HCT116 (cell line): ENCODE data around the gene PHKG2. TPM values are rescaled to one million over a fixed set of nuclear protein-coding genes. Genes with fewer than 3 reads are reported as not detected.

Experiments used
- ATAC-seq: fragments of 200-7000 bp; cut with Tn5 transposase; 2 replicates; pipeline ENCODE4 v1.9.1; 2020; ENCODE audit warnings: mild to moderate bottlenecking, moderate library complexity
- BruUV-seq: library from RNA; stranded (reverse); fragments of 400-500 nt; replicated peaks from 2 replicates; lab custom pipeline; 2021; lab: Mats Ljungman, UMichigan
- CTCF ChIA-PET: fragments of 300-600 bp; sonication (Branson Sonifier 250); formaldehyde crosslinking; loops from one replicate; lab custom pipeline; 2021; ENCODE audit warnings: antibody characterized with exemption; lab: Charles Lee
- POLR2A ChIA-PET: fragments of 300-600, 350-600 bp; sonication (Branson Sonifier 250); formaldehyde crosslinking; loops from one replicate; lab custom pipeline; 2021; ENCODE audit warnings: antibody characterized with exemption; lab: Charles Lee
- RAD21 ChIA-PET, 2 experiments: fragments of 300-600 bp; sonication (Branson Sonifier 250); formaldehyde crosslinking; loops; one replicate each; lab custom pipeline; 2023; ENCODE audit warnings: low total read pairs in 2 of 2; ENCODE audit not compliant: uncharacterized antibody in 2 of 2, unreplicated experiment in 2 of 2, low non-redundant PET in 1 of 2; lab: Charles Lee
- DNase-seq: peaks from one replicate; pipeline ENCODE4 v3.0.0-alpha.2; 2010; ENCODE audit warnings: low read depth, low spot score
- H2AFZ ChIP-seq: fragments of 200-600 bp; shearing (Covaris generic), sonication (generic); 2 replicates; pipeline ENCODE4 v1.6.1; 2017; ENCODE audit warnings: low read depth, mixed run types, mixed read lengths, antibody characterized with exemption, low read length; ENCODE audit not compliant: poor library complexity, severe bottlenecking
- H3K27ac ChIP-seq: 2 replicates; pipeline ENCODE4 v1.5.1; 2012; ENCODE audit warnings: low read depth, low read length
- H3K27me3 ChIP-seq: fragments of 200-600 bp; sonication (generic); 2 replicates; pipeline ENCODE4 v1.6.1; 2016; ENCODE audit warnings: mixed run types, low read length, mixed read lengths; ENCODE audit not compliant: insufficient read depth
- H3K36me3 ChIP-seq, 2 experiments: fragments of 200-500 bp in 1 of 2; fragments of 200-600 bp in 1 of 2; sonication (Bioruptor generic) in 1 of 2; sonication (generic) in 1 of 2; 2 replicates each; pipeline versions ENCODE4 v1.5.1 to v1.6.1; 2014 to 2016; ENCODE audit warnings: low read length in 2 of 2, inconsistent platforms in 1 of 2, mixed read lengths in 1 of 2, mixed run types in 1 of 2; ENCODE audit not compliant: insufficient read depth in 2 of 2, control insufficient read depth in 1 of 2
- H3K4me1 ChIP-seq, 2 experiments: fragments of 200-600 bp in 1 of 2; sonication (generic) in 1 of 2; 2 replicates each; pipeline versions ENCODE4 v1.5.1 to v1.6.1; 2012 to 2017; ENCODE audit warnings: low read length in 2 of 2, inconsistent platforms in 1 of 2, mild to moderate bottlenecking in 1 of 2, mixed read lengths in 1 of 2, mixed run types in 1 of 2, moderate library complexity in 1 of 2; ENCODE audit not compliant: insufficient read depth in 2 of 2, control insufficient read depth in 1 of 2
- H3K4me2 ChIP-seq: fragments of 200-600 bp; sonication (generic); 2 replicates; pipeline ENCODE4 v1.6.1; 2017; ENCODE audit warnings: mixed run types, low read length, mixed read lengths
- H3K4me3 ChIP-seq, 2 experiments: fragments of 200-600 bp in 1 of 2; sonication (generic) in 1 of 2; replicated peaks in 1 of 2; 2 replicates each; pipeline ENCODE4 v1.5.1; 2011 to 2016; ENCODE audit warnings: low read length in 2 of 2, control low read depth in 1 of 2, low read depth in 1 of 2, mild to moderate bottlenecking in 1 of 2, mixed read lengths in 1 of 2, mixed run types in 1 of 2
- H3K79me2 ChIP-seq: fragments of 200-600 bp; sonication (generic); 2 replicates; pipeline ENCODE4 v1.6.1; 2017; ENCODE audit warnings: mild to moderate bottlenecking, mixed run types, low read length, moderate library complexity, mixed read lengths; ENCODE audit not compliant: insufficient read depth
- H3K9ac ChIP-seq: fragments of 200-600 bp; sonication (generic); 2 replicates; pipeline ENCODE4 v1.6.1; 2016; ENCODE audit warnings: low read length, mixed read lengths
- H3K9me2 ChIP-seq: fragments of 200-600 bp; sonication (generic), shearing (Covaris generic); 2 replicates; pipeline ENCODE4 v1.6.1; 2017; ENCODE audit warnings: mixed run types, mild to moderate bottlenecking, moderate library complexity; ENCODE audit not compliant: insufficient read depth
- H3K9me3 ChIP-seq, 2 experiments: fragments of 200-500 bp in 1 of 2; fragments of 200-600 bp in 1 of 2; sonication (Bioruptor generic) in 1 of 2; sonication (generic) in 1 of 2; 2 replicates each; pipeline ENCODE4 v1.6.1; 2014 to 2017; ENCODE audit warnings: low read length in 2 of 2, mixed read lengths in 2 of 2, inconsistent platforms in 1 of 2, low read depth in 1 of 2, mild to moderate bottlenecking in 1 of 2, mixed run types in 1 of 2, moderate library complexity in 1 of 2; ENCODE audit not compliant: control insufficient read depth in 1 of 2, insufficient read depth in 1 of 2
- H4K20me1 ChIP-seq: fragments of 200-600 bp; sonication (generic), shearing (Covaris generic); 2 replicates; pipeline ENCODE4 v1.6.1; 2017; ENCODE audit warnings: mixed run types, mild to moderate bottlenecking, moderate library complexity; ENCODE audit not compliant: insufficient read depth
- CBX3 ChIP-seq: IDR thresholded peaks from 2 replicates; pipeline ENCODE4 v1.6.1; 2012; ENCODE audit warnings: low read depth
- CEBPB ChIP-seq: IDR thresholded peaks from 2 replicates; pipeline ENCODE4 v1.6.1; 2012; ENCODE audit warnings: low read depth
- ELF1 ChIP-seq: IDR thresholded peaks from 2 replicates; pipeline ENCODE4 v1.6.1; 2012; ENCODE audit warnings: low read depth, borderline replicate concordance
- EZH2 ChIP-seq: fragments of 200-600 bp; sonication (generic); IDR thresholded peaks from 2 replicates; pipeline ENCODE4 v1.6.1; 2017; ENCODE audit warnings: antibody characterized with exemption, mixed run types
- EZH2phosphoT487 ChIP-seq: fragments of 200-600 bp; IDR thresholded peaks from 2 replicates; pipeline ENCODE4 v1.6.1; 2018; ENCODE audit warnings: antibody characterized with exemption, borderline replicate concordance
- FOSL1 ChIP-seq: IDR thresholded peaks from 2 replicates; pipeline ENCODE4 v1.6.1; 2012; ENCODE audit warnings: low read depth
- JUND ChIP-seq: IDR thresholded peaks from 2 replicates; pipeline ENCODE4 v1.6.1; 2012
- POLR2A ChIP-seq: IDR thresholded peaks from 2 replicates; pipeline ENCODE4 v1.7.0; 2011; ENCODE audit warnings: borderline replicate concordance; ENCODE audit not compliant: insufficient read depth, insufficient read length; ENCODE audit errors: extremely low read depth
- POLR2AphosphoS5 ChIP-seq: IDR thresholded peaks from 2 replicates; pipeline ENCODE4 v1.6.1; 2011; ENCODE audit warnings: mild to moderate bottlenecking, low read depth, low read length, moderate library complexity
- RAD21 ChIP-seq: IDR thresholded peaks from 2 replicates; pipeline ENCODE4 v1.6.1; 2012; ENCODE audit warnings: low read depth, mild to moderate bottlenecking
- SP1 ChIP-seq: IDR thresholded peaks from 2 replicates; pipeline ENCODE4 v1.6.1; 2012; ENCODE audit warnings: low read depth
- SRF ChIP-seq: IDR thresholded peaks from 2 replicates; pipeline ENCODE4 v1.6.1; 2012; ENCODE audit warnings: low read depth
- TCF7L2 ChIP-seq: IDR thresholded peaks from 2 replicates; pipeline ENCODE4 v1.7.0; 2011; ENCODE audit warnings: borderline replicate concordance, inconsistent platforms; ENCODE audit not compliant: insufficient read depth, insufficient read length; ENCODE audit errors: extremely low read depth
- ZFX ChIP-seq: fragments of 450-650 bp; IDR thresholded peaks from 2 replicates; pipeline ENCODE4 v1.6.1; 2017
- intact Hi-C: fragments of 100-400 bp; cut with micrococcal nuclease; formaldehyde crosslinking; loops from 2 replicates; pipeline ENCODE4 v1.10.0; 2022
- total RNA-seq: library from RNA; stranded (reverse); gene quantifications from one replicate; pipeline ENCODE4 v1.2.1, GENCODE V29; 2021; ENCODE audit not compliant: unreplicated experiment
- TF ChIP-seq, protein P1 (sequence below): IDR thresholded peaks from 2 replicates; pipeline ENCODE4 v1.6.1; 2012
- TF ChIP-seq, protein P2 (sequence below): IDR thresholded peaks from 2 replicates; pipeline ENCODE4 v1.6.1; 2012
- TF ChIP-seq, protein P3 (sequence below): IDR thresholded peaks from 2 replicates; pipeline ENCODE4 v1.6.1; 2012; ENCODE audit warnings: low read depth

The PHKG2 gene
- total RNA-seq, 1 experiment from 2014 or later: 32.6 TPM

DNA sequence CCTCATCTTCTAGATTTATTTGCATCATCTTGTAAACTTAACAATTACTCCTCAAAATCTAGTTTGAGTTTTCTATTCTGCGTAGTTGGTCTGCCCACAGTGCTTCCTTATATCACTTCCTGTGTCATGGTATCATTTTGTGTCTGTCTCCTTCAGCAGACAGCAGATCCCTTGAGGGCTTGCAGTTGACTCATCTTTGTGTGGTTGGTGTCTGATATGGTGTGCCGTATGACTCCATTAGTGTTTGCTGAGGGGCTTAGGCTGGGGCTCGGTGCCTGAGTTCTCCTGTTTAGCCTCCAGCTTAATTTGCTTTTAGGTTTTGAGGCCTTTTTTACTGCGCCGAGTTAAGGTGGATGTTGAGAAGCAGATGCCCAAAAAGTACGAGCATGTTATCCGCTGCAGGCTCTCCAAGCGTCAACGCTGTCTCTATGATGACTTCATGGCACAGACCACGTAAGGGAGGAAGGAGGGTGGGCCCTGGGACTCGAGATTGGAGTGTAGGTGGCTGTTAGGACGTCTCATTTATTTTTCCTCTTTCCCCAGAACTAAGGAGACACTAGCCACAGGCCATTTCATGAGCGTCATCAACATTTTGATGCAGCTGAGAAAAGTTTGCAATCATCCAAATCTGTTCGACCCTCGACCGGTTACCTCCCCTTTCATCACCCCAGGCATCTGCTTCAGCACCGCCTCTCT, 32.3 kb upstream of the PHKG2 start (continued):
- TF ChIP-seq ELF1 (no peak), RAD21 (no peak), POLR2A (no peak), SRF (no peak), TCF7L2 (no peak)
- TF ChIP-seq, protein P1, sequence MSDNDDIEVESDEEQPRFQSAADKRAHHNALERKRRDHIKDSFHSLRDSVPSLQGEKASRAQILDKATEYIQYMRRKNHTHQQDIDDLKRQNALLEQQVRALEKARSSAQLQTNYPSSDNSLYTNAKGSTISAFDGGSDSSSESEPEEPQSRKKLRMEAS: no peak
- TF ChIP-seq, protein P2, sequence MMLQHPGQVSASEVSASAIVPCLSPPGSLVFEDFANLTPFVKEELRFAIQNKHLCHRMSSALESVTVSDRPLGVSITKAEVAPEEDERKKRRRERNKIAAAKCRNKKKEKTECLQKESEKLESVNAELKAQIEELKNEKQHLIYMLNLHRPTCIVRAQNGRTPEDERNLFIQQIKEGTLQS: no peak
- TF ChIP-seq, protein P3, sequence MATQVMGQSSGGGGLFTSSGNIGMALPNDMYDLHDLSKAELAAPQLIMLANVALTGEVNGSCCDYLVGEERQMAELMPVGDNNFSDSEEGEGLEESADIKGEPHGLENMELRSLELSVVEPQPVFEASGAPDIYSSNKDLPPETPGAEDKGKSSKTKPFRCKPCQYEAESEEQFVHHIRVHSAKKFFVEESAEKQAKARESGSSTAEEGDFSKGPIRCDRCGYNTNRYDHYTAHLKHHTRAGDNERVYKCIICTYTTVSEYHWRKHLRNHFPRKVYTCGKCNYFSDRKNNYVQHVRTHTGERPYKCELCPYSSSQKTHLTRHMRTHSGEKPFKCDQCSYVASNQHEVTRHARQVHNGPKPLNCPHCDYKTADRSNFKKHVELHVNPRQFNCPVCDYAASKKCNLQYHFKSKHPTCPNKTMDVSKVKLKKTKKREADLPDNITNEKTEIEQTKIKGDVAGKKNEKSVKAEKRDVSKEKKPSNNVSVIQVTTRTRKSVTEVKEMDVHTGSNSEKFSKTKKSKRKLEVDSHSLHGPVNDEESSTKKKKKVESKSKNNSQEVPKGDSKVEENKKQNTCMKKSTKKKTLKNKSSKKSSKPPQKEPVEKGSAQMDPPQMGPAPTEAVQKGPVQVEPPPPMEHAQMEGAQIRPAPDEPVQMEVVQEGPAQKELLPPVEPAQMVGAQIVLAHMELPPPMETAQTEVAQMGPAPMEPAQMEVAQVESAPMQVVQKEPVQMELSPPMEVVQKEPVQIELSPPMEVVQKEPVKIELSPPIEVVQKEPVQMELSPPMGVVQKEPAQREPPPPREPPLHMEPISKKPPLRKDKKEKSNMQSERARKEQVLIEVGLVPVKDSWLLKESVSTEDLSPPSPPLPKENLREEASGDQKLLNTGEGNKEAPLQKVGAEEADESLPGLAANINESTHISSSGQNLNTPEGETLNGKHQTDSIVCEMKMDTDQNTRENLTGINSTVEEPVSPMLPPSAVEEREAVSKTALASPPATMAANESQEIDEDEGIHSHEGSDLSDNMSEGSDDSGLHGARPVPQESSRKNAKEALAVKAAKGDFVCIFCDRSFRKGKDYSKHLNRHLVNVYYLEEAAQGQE: no peak

DNA sequence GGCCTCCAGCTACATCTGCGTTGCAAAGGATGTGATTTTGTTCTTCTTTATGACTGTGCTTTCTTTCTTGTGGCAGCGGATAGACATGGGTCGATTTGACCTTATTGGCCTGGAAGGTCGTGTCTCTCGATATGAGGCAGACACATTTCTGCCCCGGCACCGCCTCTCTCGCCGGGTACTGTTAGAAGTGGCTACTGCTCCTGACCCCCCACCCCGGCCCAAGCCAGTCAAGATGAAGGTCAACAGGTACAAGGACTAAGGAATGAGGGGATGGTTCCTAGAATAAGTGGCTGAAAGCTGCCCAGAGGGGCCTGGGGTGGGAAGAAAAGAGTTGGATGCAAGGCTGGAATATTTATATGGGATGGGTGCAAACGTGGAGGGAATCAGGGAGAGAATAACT, 28.1 kb upstream of the PHKG2 start:
- Histone ChIP-seq H3K79me2 (peaks cover 73% of the 10 kb centered on the region), H4K20me1 (peaks cover 10% of the 10 kb centered on the region; the same call in 1 of the 2 replicates), H3K9me2 (no peaks in the 10 kb centered on the region), H2AFZ (no peak overlapping the region), H3K36me3 (peaks cover 83 to 88% of the 10 kb centered on the region in 2 experiments), H3K9ac (no peak overlapping the region), H3K4me3 (no peak overlapping the region), H3K4me2 (no peak overlapping the region), H3K9me3 (no peaks in the 10 kb centered on the region), H3K27ac (no peak overlapping the region), H3K27me3 (no peaks in the 10 kb centered on the region), H3K4me1 (no peaks in the 10 kb centered on the region)
- no peak for DNase-seq
- intact Hi-C loops: no loop called here
- CTCF ChIA-PET: no interaction called here
- no peak for ATAC-seq
- RAD21 ChIA-PET: no interaction called here
- no TSS peak for BruUV-seq
- POLR2A ChIA-PET: no interaction called here
- no peak for TF ChIP-seq ZFX
- TF ChIP-seq SP1: no peak
- TF ChIP-seq RAD21: no peak
- no peak for TF ChIP-seq CEBPB
- TF ChIP-seq, protein P3: no peak
- TF ChIP-seq SRF: no peak
- TF ChIP-seq, protein P1: no peak
- TF ChIP-seq, protein P2: no peak
- TF ChIP-seq TCF7L2: no peak
- no peak for TF ChIP-seq POLR2AphosphoS5
- TF ChIP-seq EZH2phosphoT487: no peak
- TF ChIP-seq CBX3: no peak
- TF ChIP-seq EZH2: no peak
- TF ChIP-seq ELF1: no peak
- TF ChIP-seq FOSL1: no peak
- TF ChIP-seq JUND: no peak
- no peak for TF ChIP-seq POLR2A
